GM15510 (cell line): ENCODE measurements around the gene APOL2.

Source experiments
- POLR2A ChIP-seq: IDR thresholded peaks from 3 replicates; pipeline ENCODE4 v1.6.1; 2011; ENCODE audit warnings: borderline replicate concordance; ENCODE audit not compliant: insufficient read length; ENCODE audit errors: extremely low read depth

APOL2 gene

DNA sequence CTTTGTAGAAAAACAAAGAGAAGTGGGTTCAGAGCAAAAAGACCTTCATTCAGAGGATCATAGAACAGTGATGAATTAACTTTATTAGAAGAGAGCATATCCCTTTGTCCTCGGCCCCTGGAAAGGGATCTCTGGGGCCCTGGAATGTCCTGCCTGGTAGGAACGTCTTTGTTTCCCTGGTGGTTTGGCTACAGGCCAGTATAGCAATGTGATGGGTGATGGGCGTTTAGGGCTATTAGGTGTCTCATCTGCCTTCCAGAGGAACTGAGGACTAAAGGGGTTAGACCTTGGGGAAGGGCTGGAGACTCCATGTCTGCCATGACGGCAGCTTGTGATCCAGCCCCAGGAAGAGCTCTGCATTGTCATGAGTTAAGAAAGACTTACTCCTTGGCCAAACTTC is 46.8 kb downstream of the APOL2 start:
- no peak for TF ChIP-seq POLR2A

DNA sequence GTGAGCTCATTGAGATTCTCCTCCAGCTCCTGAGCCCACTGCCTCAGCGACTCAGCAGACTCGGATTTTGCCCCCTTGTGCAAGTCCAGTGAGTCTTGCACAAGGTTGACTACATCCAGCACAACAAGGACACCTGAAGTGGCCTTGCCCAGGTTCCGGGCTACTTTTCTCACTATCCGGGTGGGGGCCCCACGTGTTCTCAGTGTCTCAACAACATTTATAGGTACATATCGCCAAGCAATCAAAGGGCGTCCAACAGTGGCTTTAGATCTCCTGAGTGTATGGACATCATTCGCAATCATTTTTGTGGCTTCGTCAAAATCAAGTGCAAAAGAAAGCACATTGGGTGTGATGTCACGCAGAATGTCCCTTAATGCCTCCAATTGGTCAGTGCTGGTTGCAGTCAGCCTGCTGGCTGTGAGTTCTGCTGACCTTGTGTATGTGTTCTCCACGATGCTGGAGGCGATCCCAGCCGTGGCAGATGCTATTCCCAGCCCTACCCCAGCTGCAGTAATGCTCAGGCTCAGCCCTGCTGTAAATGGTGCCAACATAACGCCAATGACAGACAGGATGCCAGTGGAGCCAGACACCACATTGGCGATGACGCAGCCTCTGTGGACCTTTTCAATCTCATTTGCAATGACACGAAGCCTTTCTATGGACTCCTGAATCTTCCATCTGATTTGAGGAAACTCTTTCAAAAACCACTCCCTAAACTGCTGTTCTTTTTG is 48.1 kb downstream of the APOL2 start:
- no peak for TF ChIP-seq POLR2A

DNA sequence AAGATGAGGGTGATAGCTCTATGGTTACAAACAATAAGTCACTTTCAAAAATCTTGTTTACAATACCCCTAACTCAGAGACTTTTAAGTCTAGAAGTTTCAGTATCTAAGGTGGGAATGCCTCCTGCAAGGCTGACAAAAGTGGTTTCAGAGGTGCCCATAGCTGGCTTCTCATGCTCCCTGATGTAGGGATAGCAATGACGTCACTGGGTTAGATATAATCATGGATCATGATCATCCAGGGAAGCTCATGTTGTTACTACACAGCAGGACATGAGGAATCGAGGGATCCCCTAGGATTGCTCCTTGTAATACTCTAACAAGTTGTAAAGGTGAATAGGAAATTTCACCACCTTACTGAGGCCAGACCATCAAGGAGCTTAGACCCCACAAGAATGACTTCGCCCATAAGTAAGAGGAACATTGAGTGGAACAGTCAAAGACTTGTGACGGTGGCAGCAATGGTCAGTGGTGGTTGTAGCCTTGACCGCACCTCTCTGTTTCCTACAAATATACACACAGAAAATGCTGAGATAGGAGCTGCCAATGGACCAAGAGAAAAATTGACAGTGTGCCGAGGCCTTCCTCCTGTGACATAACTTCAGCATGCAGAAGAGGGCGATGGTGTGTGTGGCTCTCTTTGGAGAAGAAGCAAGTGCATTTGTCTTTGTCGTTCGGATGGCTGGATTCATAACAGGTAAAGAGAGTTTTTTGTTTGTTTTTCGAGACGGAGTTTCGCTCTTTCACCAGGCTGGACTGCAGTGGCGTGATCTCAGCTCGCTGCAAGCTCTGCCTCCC is 53.3 kb downstream of the APOL2 start:
- TF ChIP-seq POLR2A: no peak

DNA sequence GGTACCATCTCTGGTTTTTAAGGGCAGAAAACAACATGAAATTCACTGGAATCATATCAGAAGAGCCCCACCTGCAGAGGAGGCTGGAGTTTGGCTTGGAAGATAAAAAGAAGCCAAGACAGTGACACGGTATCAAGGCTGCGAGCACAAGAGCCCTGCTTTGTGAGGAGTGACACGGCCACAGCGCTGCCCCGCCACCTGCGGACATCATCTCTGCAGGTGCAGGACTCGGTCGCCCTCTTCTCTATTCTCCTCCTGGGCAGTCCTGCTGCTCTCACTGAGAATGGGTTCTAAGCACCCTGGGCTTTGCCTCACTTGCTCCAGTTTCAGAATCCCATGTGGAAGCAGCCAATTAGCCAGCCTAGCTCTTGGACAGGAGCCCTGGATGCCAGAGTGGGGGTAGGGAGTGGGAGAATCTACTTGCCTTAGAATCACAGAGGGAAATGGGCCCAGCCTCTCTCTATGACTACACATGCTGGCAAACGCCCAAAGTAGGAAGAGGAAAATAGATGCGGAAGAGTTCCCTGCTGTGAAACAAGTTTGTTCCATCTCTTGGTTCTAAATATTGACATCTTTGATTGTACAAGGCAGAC is 54.8 kb downstream of the APOL2 start:
- no peak for TF ChIP-seq POLR2A

DNA sequence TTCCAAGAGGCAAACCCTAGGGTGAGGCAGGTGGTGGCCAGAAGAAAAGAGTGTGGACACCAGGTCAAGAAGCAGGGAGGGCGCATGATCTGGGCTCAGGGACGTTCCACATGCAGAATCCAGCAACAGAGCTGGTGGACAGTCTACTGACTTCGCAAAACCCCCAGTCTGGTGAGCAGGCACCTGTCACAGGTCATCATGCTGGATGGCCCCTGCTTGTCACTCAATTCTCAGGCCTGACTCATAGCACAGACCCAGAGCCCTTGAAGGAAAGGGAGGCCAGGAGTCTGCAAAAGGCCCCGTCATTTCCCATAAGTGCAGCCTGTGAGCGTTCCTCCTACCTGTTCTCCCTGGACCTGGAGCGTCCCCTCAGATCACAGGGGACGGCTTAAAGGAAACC is 55.9 kb downstream of the APOL2 start:
- no peak for TF ChIP-seq POLR2A

DNA sequence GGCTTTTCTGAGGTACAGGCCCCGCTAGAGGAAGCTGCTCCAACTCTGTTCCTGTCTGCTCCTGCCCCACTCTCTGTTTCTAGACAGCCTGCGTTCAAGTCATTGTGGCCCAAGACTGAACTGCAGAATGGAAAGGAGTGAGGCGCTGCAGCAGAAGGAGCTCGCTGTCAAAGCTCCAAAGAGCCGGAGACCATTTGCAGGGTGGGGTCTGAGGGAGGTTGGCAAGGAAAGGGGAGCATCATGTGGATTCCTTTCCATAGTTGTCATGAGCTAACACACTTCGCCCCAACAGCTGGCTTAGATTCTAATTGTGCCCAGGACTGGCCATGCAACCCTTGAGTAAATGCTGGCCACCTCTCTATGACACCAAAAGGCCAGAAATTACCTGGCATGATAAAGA is 56.5 kb downstream of the APOL2 start:
- no peak for TF ChIP-seq POLR2A

DNA sequence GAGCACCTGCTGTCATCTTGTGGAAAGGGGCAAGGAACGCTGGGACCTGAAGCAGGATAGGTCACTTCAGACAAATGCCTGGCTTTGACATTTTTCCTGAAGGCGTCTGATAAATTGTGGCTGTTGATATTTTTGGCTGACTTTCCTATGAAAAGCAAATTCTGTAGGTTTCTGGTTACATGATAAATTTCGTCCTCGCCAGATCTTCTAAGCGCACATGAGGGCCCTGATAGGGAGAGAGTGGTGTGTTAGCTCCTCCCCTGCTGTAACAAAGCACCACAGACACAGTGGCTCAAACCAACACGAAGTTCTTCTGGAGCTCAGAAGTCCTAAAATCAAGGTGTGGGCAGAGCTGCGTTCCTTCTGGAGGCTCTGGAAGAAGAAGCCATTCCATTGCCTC is 57.3 kb downstream of the APOL2 start:
- TF ChIP-seq POLR2A: no peak

DNA sequence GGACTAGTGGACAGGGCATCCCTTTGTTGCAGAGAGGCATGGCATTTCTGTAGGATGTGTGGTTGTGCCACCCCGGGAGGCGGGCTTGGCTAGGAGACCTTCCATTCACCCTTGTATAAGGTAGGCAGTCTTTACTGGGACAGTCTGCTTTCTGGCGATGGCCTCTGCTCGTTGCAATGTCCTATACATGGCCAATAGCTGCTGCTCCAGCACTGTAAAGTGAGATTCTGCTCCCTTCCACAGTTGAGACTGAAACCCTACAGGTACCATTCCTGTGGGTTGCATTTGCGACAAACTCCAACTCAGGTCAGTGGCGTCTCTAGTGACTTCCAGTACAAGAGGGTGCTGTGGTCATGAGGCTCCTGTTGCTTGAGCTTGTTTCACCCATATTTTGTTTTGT is 58.4 kb downstream of the APOL2 start:
- no peak for TF ChIP-seq POLR2A

DNA sequence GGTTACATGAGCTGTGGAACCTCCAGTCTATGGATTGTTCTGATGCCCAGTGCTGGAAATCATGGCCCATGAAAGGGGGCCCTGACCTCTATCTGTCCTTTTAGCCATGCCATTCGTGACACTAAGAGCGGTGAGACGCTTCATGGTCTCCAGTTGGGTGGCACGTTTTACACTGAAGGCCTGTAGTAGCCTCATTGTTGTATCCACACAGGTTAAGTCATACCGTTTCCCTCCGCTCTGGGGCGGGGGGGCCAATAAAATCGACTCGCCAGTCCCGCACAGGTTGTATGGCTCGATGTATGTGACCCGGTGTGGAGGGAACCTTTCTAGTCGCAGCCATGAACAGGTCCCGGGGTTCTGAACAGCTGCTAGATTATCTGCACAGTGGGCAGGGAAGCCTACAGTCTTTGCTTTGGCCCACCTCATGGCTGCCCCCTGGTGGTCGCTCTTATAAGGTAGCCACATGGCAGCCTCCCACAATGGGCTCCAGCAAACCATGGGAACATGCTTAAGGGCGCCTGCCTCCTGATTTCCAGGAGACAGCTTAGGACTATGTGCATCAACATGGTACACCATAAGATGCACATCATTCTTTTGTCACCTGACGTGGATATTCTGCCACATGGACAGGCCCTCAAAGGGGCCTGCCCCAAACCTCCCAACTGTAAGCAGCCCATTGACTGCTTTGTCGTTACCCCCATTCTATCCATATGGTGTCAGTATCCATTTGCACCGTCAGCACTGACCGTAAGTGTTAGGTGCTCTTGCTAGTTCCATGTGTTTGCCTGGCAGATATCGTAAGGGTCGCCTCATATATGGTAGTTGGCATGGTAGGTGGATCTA is 59.1 kb downstream of the APOL2 start:
- TF ChIP-seq POLR2A: no peak

DNA sequence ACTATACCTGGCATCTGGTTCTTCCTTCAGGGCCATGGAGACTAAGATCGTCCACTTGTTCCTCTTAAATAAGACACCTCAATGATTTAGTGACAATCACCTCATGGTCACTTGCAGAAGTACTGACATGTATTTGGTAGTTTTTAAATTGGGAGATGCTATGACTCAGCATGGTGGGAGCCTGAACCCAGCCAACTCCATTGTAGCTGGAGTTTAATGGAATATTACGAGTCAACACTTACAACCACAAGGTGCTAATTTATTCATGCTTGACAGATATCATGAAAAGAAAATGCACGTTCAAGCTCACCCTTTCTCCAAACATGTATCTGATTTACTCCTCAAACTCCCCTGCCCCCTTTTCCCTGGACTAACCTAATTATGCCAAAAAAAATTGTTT is 62.2 kb downstream of the APOL2 start:
- TF ChIP-seq POLR2A: no peak
